Endothelial cell of umbilical vein (primary cell): ENCODE measurements around the gene GPA33. TPM values are rescaled to one million over a fixed set of nuclear protein-coding genes. Genes with fewer than 3 reads are reported as not detected.

ENCODE experiments used
- BruUV-seq: library from RNA; stranded (reverse); fragments of 400-500 nt; replicated peaks from 2 replicates; lab custom pipeline; 2021; lab: Mats Ljungman, UMichigan
- CTCF ChIA-PET: fragments of 300-600, 350-600 bp; sonication (Branson Sonifier 250); formaldehyde crosslinking; loops from one replicate; lab custom pipeline; 2021; ENCODE audit warnings: antibody characterized with exemption, inconsistent platforms; lab: Charles Lee
- POLR2A ChIA-PET: fragments of 300-600, 350-600 bp; sonication (Branson Sonifier 250); formaldehyde crosslinking; loops from one replicate; lab custom pipeline; 2021; ENCODE audit warnings: antibody characterized with exemption, inconsistent platforms; lab: Charles Lee
- DNase-seq: peaks from one replicate; pipeline ENCODE4 v3.0.0-alpha.2; 2011; ENCODE audit warnings: low read depth, low spot score
- FAIRE-seq: peaks from 2 replicates; lab custom pipeline; 2011; peaks lifted over from hg19 to GRCh38; lab: Jason Lieb, UNC
- H2AFZ ChIP-seq: 2 replicates; pipeline ENCODE4 v1.6.0; 2012; ENCODE audit warnings: low read depth, low read length, control low read depth, inconsistent platforms
- H3K27ac ChIP-seq: 2 replicates; pipeline ENCODE4 v1.5.1; 2011; ENCODE audit warnings: low read depth, mild to moderate bottlenecking, control low read depth, low read length, moderate library complexity; ENCODE audit not compliant: insufficient read depth
- H3K27me3 ChIP-seq, 2 experiments: 2 replicates each; pipeline versions ENCODE4 v1.6.0 to v1.6.1; 2011; ENCODE audit warnings: low read length in 2 of 2, mixed read lengths in 1 of 2; ENCODE audit not compliant: control insufficient read depth in 2 of 2, insufficient read depth in 2 of 2
- H3K36me3 ChIP-seq, 2 experiments: 2 replicates in 1 of 2; 3 replicates in 1 of 2; pipeline ENCODE4 v1.5.1; 2011; ENCODE audit warnings: low read length in 2 of 2, mild to moderate bottlenecking in 1 of 2, moderate library complexity in 1 of 2; ENCODE audit not compliant: control insufficient read depth in 2 of 2, insufficient read depth in 2 of 2; ENCODE audit errors: extremely low read depth in 1 of 2
- H3K4me1 ChIP-seq: 3 replicates; pipeline ENCODE4 v1.5.1; 2011; ENCODE audit warnings: mild to moderate bottlenecking, low read length; ENCODE audit not compliant: control insufficient read depth, insufficient read depth; ENCODE audit errors: extremely low read depth
- H3K4me2 ChIP-seq: 2 replicates; pipeline ENCODE4 v1.6.1; 2011; ENCODE audit warnings: low read length, control low read depth, mixed read lengths; ENCODE audit not compliant: insufficient read depth
- H3K4me3 ChIP-seq, 3 experiments: fragments of 200-600 bp in 1 of 3; sonication (generic), shearing (Covaris generic) in 1 of 3; replicated peaks in 1 of 3; 2 replicates each; pipeline ENCODE4 v1.5.1; 2011 to 2016; ENCODE audit warnings: control low read depth in 3 of 3, low read length in 3 of 3, mild to moderate bottlenecking in 2 of 3, inconsistent platforms in 1 of 3, low read depth in 1 of 3, moderate library complexity in 1 of 3; ENCODE audit not compliant: insufficient read depth in 1 of 3
- H3K79me2 ChIP-seq: 2 replicates; pipeline ENCODE4 v1.6.0; 2012; ENCODE audit warnings: low read length, inconsistent platforms; ENCODE audit not compliant: control insufficient read depth, insufficient read depth
- H3K9ac ChIP-seq: replicated peaks from 2 replicates; pipeline ENCODE3; 2011; ENCODE audit warnings: low read length, control low read depth; ENCODE audit not compliant: insufficient read depth; ENCODE audit errors: extremely low read depth
- H3K9me1 ChIP-seq: replicated peaks from 3 replicates; pipeline ENCODE4 v1.6.0; 2011; ENCODE audit warnings: mild to moderate bottlenecking, low read length; ENCODE audit not compliant: control insufficient read depth, insufficient read depth; ENCODE audit errors: extremely low read depth
- H3K9me3 ChIP-seq: replicated peaks from 2 replicates; pipeline ENCODE4 v1.5.1; 2012; ENCODE audit warnings: low read length, inconsistent platforms; ENCODE audit not compliant: control insufficient read depth, insufficient read depth
- H4K20me1 ChIP-seq: replicated peaks from 2 replicates; pipeline ENCODE3; 2011; ENCODE audit warnings: mild to moderate bottlenecking, low read length; ENCODE audit not compliant: control insufficient read depth, insufficient read depth; ENCODE audit errors: extremely low read depth
- FOS ChIP-seq: IDR thresholded peaks from 2 replicates; pipeline ENCODE4 v1.6.1; 2011; ENCODE audit warnings: mild to moderate bottlenecking, low read length, moderate library complexity, borderline replicate concordance; ENCODE audit not compliant: insufficient read depth
- GATA2 ChIP-seq: IDR thresholded peaks from 2 replicates; pipeline ENCODE4 v1.7.0; 2011; ENCODE audit warnings: low read depth, mild to moderate bottlenecking, moderate library complexity, mixed read lengths, low read length; ENCODE audit not compliant: insufficient read length, insufficient read depth
- POLR2A ChIP-seq: IDR thresholded peaks from 2 replicates; pipeline ENCODE4 v1.6.1; 2012; ENCODE audit warnings: low read depth, mild to moderate bottlenecking, control low read depth, low read length
- dilution Hi-C: fragments of 300-500 bp; cut with MboI; formaldehyde crosslinking; loops from one replicate; pipeline ENCODE4 v1.15.0; 2019; ENCODE audit warnings: low sequenced_read_pairs; ENCODE audit not compliant: extremely low pct_ligation_motif_present
- intact Hi-C: fragments of 100-400 bp; cut with micrococcal nuclease; formaldehyde crosslinking; loops from one replicate; pipeline ENCODE4 v1.10.0; 2022
- polyA plus RNA-seq, 4 experiments: library from polyadenylated mRNA; depleted of rRNA in 3 of 4; stranded (reverse) in 3 of 4; unstranded in 1 of 4; fragments of >200 nt; gene quantifications; 2 replicates each; pipeline versions ENCODE4 v1.2.1 to v1.2.3, GENCODE V29; 2011 to 2012; ENCODE audit warnings: missing spikeins in 1 of 4
- total RNA-seq: library from RNA; stranded (reverse); gene quantifications from 2 replicates; pipeline ENCODE4 v1.2.3, GENCODE V29; 2021
- TF ChIP-seq, protein P1 (sequence below): IDR thresholded peaks from 2 replicates; pipeline ENCODE4 v1.6.1; 2011; ENCODE audit not compliant: insufficient read depth, insufficient read length
- TF ChIP-seq, protein P2 (sequence below), 2 donors: IDR thresholded peaks; 1 replicate in 1 of 2; 2 replicates in 1 of 2; pipeline ENCODE4 v1.5.1; 2011; ENCODE audit warnings: low read length in 2 of 2, mild to moderate bottlenecking in 2 of 2, moderate library complexity in 2 of 2, control low read depth in 1 of 2, inconsistent platforms in 1 of 2, low read depth in 1 of 2; ENCODE audit not compliant: insufficient read depth in 1 of 2; ENCODE audit errors: extremely low read depth in 1 of 2

Gene GPA33
- total and polyA plus RNA-seq, 2 donors (not counting 3 experiments of a cell fraction or from before 2014, with no cell fraction given) = not detected

DNA sequence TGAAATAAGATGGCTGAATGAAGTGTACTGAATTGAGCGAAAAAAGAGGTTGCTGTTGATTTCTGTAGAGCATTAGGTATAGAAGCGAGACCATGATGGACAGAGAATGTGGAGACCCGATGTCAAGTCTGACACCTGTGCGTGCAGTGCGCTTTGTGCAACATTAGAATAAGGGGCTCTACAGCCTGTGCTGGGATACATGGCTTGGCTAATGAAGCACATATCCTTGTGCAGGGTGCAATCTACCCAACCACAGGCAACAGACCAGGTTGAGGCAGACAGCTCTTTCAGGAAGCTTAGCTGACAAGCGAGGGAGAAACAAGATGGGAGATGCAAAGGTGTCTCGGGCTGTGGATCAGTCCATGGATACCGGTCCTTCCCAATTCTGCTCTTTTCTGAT is 18.9 kb downstream of the GPA33 start:
- Histone ChIP-seq H3K4me2 (no peak overlapping the region), H3K9me1 (no peaks in the 10 kb centered on the region), H2AFZ (no peak overlapping the region), H3K9ac (no peak overlapping the region), H3K79me2 (no peaks in the 10 kb centered on the region), H3K27ac (no peak overlapping the region), H3K9me3 (no peaks in the 10 kb centered on the region), H4K20me1 (no peaks in the 10 kb centered on the region), H3K4me1 (no peaks in the 10 kb centered on the region), H3K36me3 (no peaks in the 10 kb centered on the region), H3K27me3 (peaks cover 0 to 3% of the 10 kb centered on the region in 2 experiments), H3K4me3 (no peak overlapping the region)
- POLR2A ChIA-PET = no interaction called here
- dilution Hi-C loops (no loop called here), intact Hi-C loops (no loop called here)
- CTCF ChIA-PET = interaction anchor here (1.2 kb wide), 1 partner anchor 12 kb away, joined by 3 read pairs; no protein-coding TSS in a partner anchor
- BruUV-seq = no TSS peak
- FAIRE-seq (no peak), DNase-seq (no peak)
- TF ChIP-seq POLR2A (no peak), FOS (no peak)

DNA sequence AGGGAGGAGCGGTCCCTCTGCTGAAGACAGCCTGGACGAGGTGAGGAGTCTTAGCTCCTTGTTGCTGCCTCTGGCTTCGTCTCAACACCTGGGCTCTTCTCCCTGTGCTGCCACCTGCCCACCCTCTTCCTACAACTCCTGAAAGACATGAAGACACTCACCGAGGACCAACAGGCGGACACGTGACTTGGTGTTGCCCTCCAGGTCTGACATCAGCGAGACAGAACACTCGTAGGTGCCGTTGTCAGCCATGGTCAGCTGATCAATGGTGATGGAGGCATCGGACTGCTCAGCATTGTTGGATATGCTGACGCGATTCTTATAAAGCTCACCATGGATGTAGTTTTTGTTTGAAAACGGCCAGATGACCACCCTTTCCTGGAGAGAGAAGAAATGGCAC is 21.4 kb downstream of the GPA33 start:
- no peaks in the 10 kb centered on the region for H3K9me1 ChIP-seq
- POLR2A ChIA-PET = no interaction called here
- peaks cover 0 to 9% of the 10 kb centered on the region in 2 experiments for H3K27me3 ChIP-seq
- H2AFZ ChIP-seq = no peak overlapping the region
- dilution Hi-C loops (no loop called here), intact Hi-C loops (loop anchor here (5.0 kb wide), 2 partner anchors 54 to 619 kb away; no protein-coding TSS in a partner anchor)
- no peaks in the 10 kb centered on the region for H3K9me3 ChIP-seq
- no peak for FAIRE-seq
- no TSS peak for BruUV-seq
- TF ChIP-seq, protein P1, sequence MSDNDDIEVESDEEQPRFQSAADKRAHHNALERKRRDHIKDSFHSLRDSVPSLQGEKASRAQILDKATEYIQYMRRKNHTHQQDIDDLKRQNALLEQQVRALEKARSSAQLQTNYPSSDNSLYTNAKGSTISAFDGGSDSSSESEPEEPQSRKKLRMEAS = no peak
- TF ChIP-seq, protein P2, sequence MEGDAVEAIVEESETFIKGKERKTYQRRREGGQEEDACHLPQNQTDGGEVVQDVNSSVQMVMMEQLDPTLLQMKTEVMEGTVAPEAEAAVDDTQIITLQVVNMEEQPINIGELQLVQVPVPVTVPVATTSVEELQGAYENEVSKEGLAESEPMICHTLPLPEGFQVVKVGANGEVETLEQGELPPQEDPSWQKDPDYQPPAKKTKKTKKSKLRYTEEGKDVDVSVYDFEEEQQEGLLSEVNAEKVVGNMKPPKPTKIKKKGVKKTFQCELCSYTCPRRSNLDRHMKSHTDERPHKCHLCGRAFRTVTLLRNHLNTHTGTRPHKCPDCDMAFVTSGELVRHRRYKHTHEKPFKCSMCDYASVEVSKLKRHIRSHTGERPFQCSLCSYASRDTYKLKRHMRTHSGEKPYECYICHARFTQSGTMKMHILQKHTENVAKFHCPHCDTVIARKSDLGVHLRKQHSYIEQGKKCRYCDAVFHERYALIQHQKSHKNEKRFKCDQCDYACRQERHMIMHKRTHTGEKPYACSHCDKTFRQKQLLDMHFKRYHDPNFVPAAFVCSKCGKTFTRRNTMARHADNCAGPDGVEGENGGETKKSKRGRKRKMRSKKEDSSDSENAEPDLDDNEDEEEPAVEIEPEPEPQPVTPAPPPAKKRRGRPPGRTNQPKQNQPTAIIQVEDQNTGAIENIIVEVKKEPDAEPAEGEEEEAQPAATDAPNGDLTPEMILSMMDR (IDR thresholded peaks at IDR 0.05; ENCODE audit: extremely low read depth in 1 of 2, insufficient read depth in 1 of 2, low read depth in 1 of 2, low read length in 2 of 2) = no peak
- TF ChIP-seq POLR2A (no peak), GATA2 (no peak)
- no peak for DNase-seq
- no peaks in the 10 kb centered on the region for H3K4me1 ChIP-seq
- H3K79me2 ChIP-seq = no peaks in the 10 kb centered on the region
- no peak overlapping the region for H3K9ac ChIP-seq
- H3K4me2 ChIP-seq = no peak overlapping the region
- no peaks in the 10 kb centered on the region for H4K20me1 ChIP-seq
- H3K36me3 ChIP-seq = no peaks in the 10 kb centered on the region
- no peak overlapping the region for H3K27ac ChIP-seq
- no peak overlapping the region for H3K4me3 ChIP-seq
- CTCF ChIA-PET = interaction anchor here (0.7 to 1.6 kb wide), 8 partner anchors 10 to 487 kb away, joined by 3 to 17 read pairs (median 3); partner anchors contain the start of gene POU2F1
